ENCODE results near the gene MTERF4. TPM values are rescaled to one million over a fixed set of nuclear protein-coding genes. Genes with fewer than 3 reads are reported as not detected.

The MTERF4 gene
- total RNA-seq, 1 donor from 2014 or later: 53.7 TPM

DNA sequence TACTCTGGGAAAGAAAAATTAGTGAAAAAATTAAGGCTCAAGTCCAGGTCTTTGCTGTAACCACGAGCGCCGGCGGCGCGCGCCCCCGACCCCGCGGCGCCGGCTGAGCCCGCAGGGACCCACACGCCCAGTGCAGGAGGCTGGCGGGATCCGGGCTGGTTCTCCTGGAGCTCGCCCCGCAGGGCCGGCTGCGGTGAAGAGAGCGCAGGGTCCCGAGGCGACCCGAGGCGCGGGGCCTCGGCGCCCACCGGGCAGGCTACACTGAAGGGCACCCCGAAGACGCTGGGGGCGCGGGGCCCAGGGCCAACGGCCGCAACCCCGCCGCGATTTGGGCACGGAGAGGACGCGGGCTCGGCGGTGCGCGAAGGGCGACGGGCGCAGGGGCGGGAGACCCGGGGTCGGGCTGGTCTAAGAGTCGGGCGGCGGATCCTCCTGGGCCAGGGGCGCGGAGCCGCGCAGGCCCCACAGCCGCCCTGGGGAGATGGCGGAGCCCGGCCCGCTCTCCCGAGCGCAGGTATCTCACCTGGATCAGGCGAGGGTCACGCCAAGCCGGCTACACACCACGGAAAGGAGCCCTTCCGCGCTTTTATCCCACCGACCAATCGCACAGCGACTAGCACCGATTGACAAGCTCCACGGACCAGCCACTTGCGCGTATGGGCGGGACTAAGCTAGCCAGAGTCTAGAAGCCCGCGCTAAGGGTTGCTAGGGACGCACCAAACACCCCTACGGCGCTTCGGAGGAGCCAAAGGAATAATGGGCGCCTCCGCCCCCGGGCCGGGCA, 47.0 kb upstream of the MTERF4 start, which contains the start of gene PASK:
Gene PASK (minus strand): TSS at position 582 of the 784 bp plus-strand sequence. CDS start 6,440 bp downstream, outside the sequence.
- TF ChIP-seq, protein P1, sequence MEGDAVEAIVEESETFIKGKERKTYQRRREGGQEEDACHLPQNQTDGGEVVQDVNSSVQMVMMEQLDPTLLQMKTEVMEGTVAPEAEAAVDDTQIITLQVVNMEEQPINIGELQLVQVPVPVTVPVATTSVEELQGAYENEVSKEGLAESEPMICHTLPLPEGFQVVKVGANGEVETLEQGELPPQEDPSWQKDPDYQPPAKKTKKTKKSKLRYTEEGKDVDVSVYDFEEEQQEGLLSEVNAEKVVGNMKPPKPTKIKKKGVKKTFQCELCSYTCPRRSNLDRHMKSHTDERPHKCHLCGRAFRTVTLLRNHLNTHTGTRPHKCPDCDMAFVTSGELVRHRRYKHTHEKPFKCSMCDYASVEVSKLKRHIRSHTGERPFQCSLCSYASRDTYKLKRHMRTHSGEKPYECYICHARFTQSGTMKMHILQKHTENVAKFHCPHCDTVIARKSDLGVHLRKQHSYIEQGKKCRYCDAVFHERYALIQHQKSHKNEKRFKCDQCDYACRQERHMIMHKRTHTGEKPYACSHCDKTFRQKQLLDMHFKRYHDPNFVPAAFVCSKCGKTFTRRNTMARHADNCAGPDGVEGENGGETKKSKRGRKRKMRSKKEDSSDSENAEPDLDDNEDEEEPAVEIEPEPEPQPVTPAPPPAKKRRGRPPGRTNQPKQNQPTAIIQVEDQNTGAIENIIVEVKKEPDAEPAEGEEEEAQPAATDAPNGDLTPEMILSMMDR (IDR thresholded peaks at IDR 0.05; ENCODE audit: unreplicated experiment): no peak
- no peaks in the 10 kb centered on the region for H3K9me3 Mint-ChIP-seq
- peak; percentile 87 to 91 for DNase-seq (ENCODE audit: low spot score in 2 of 2, unreplicated experiment in 2 of 2)
- peaks cover 2% of the 10 kb centered on the region for H3K36me3 Mint-ChIP-seq
- H3K27me3 Mint-ChIP-seq (ENCODE audit: low read depth): no peaks in the 10 kb centered on the region
- H3K27ac Mint-ChIP-seq: peak within 1 kb of the TSS; percentile 93
- peak within 1 kb of the TSS; percentile 92 for H3K4me3 Mint-ChIP-seq
- H3K4me1 Mint-ChIP-seq: peaks cover 33% of the 10 kb centered on the region

DNA sequence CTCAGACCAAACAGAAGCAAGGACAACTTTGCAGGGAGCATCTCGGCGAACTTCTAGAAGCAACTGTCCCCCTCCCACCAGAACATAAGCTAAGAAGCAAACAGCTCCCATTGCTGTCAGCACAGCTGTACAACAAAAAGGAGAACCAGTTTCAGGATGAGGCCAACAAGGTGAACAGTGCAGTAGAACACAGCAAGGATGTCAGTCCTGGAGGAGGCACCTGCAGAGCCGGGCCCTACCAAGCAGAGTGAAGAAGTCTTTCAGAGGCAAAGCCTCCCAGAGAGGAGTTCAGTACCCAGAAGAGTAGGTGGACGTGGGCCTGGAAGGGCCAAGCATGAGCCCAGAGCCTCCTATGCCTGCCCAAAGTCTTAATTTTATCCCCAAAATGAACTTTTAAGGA, 46.2 kb upstream of the MTERF4 start:
- TF ChIP-seq, protein P1 (IDR thresholded peaks at IDR 0.05; ENCODE audit: unreplicated experiment): no peak
- H3K27me3 Mint-ChIP-seq (ENCODE audit: low read depth): no peaks in the 10 kb centered on the region
- H3K9me3 Mint-ChIP-seq: no peaks in the 10 kb centered on the region
- no peak for DNase-seq (ENCODE audit: low spot score in 2 of 2, unreplicated experiment in 2 of 2)
- H3K4me3 Mint-ChIP-seq: peak overlapping the region; percentile 92
- peaks cover under 1% of the 10 kb centered on the region for H3K36me3 Mint-ChIP-seq
- peak overlapping the region; percentile 32 for H3K27ac Mint-ChIP-seq
- peaks cover 33% of the 10 kb centered on the region for H3K4me1 Mint-ChIP-seq

DNA sequence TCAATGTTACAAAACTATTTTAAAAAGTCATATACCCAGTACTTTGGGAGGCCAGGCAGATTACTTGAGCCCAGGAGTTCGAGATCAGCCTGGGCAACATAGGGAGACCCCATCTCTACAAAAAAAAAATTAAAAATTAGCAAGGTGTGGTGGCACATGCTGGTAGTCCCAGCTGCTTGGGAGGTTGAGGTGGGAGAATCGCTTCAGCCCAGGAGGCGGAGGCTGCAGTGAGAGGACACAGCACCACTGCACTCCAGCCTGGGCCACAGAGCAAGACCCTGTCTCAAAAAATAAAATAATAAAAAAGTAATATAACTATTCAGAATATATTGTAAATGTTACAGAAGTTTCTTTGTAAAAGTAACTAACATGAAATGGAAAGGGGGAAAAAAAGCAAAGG, 45.2 kb upstream of the MTERF4 start:
- no peak for DNase-seq (ENCODE audit: low spot score in 2 of 2, unreplicated experiment in 2 of 2)
- Mint-ChIP-seq H3K4me1 (peaks cover 32% of the 10 kb centered on the region), H3K27me3 (ENCODE audit: low read depth) (no peaks in the 10 kb centered on the region), H3K4me3 (peak overlapping the region; percentile 92), H3K36me3 (no peaks in the 10 kb centered on the region), H3K9me3 (no peaks in the 10 kb centered on the region), H3K27ac (no peak overlapping the region)
- TF ChIP-seq, protein P1 (IDR thresholded peaks at IDR 0.05; ENCODE audit: unreplicated experiment): no peak

DNA sequence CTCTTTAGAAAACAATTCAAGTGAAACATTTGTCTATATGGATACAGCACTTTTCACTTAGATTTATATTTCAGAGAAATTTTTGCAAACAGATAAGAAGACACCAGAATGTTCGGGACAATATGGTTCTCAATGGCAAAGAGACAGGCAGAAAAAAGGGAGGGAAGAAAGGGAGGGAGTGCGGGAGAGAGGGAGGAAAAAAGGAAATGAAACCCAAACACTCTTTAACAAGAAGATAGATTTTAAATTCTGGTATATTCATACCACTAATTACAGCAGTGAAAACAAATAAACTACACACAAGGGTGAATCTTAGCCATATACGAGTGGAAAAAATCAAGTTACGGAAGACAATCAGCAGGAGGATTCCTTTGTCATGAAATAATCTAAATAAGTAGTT, 44.2 kb upstream of the MTERF4 start:
- Mint-ChIP-seq H3K27me3 (ENCODE audit: low read depth) (no peaks in the 10 kb centered on the region), H3K4me1 (peaks cover 22% of the 10 kb centered on the region), H3K27ac (no peak overlapping the region), H3K9me3 (no peaks in the 10 kb centered on the region), H3K4me3 (no peak overlapping the region), H3K36me3 (no peaks in the 10 kb centered on the region)
- no peak for DNase-seq (ENCODE audit: low spot score in 2 of 2, unreplicated experiment in 2 of 2)
- TF ChIP-seq, protein P1 (IDR thresholded peaks at IDR 0.05; ENCODE audit: unreplicated experiment): no peak

DNA sequence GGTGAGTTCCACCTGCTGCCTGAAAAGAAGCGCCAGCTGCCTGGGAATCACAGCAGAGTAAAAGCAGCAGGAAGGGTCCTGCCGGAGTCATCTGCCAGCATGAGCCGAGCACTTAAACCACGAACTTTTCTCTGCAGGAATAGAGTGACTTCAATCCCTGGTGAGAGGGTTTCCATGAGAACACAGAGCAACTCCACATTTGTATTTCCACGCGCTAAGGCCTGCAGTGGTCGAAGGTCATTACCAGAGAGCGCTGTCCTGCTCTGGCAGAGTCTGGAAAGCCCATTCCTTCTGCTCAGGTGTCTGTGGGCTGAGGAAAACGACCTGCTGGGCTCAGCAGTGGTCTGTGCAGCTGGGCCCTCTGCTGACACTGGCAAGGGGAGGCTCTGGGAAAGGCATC, 40.5 kb upstream of the MTERF4 start:
- Mint-ChIP-seq H3K27me3 (ENCODE audit: low read depth) (no peaks in the 10 kb centered on the region), H3K27ac (no peak overlapping the region), H3K9me3 (no peaks in the 10 kb centered on the region), H3K36me3 (peaks cover 4% of the 10 kb centered on the region), H3K4me1 (no peaks in the 10 kb centered on the region), H3K4me3 (no peak overlapping the region)
- no peak for DNase-seq (ENCODE audit: low spot score in 2 of 2, unreplicated experiment in 2 of 2)
- TF ChIP-seq, protein P1 (IDR thresholded peaks at IDR 0.05; ENCODE audit: unreplicated experiment): no peak

Measured in mesothelial cell of epicardium (in vitro differentiated cells).